Gastrocnemius medialis (tissue), 4 donors: ENCODE data around the gene NRG2. TPM values are rescaled to one million over a fixed set of nuclear protein-coding genes. Genes with fewer than 3 reads are reported as not detected.

ENCODE experiments used
- ATAC-seq, 2 donors: fragments of 150-250 bp; one replicate each; pipeline ENCODE4 v1.9.1; 2016
- DNase-seq, 2 donors: peaks; one replicate each; pipeline ENCODE4 v3.0.0-alpha.2; 2019
- H3K27ac ChIP-seq, 4 donors: fragments of 200-600 bp; sonication (generic); 1 replicate in 1 of 4; 2 replicates in 3 of 4; pipeline ENCODE4 v1.5.1; 2016 to 2018; ENCODE audit warnings: mild to moderate bottlenecking in 2 of 4, moderate library complexity in 1 of 4
- H3K27me3 ChIP-seq, 3 donors: fragments of 200-600 bp; sonication (generic) in 2 of 3; 1 replicate in 1 of 3; 2 replicates in 2 of 3; pipeline versions ENCODE4 v1.5.1 to v1.6.0; 2016 to 2019; ENCODE audit warnings: mild to moderate bottlenecking in 1 of 3, moderate library complexity in 1 of 3
- H3K36me3 ChIP-seq, 2 donors: fragments of 200-600 bp; sonication (generic) in 1 of 2; one replicate each; pipeline ENCODE4 v1.5.1; 2017 to 2018
- H3K4me1 ChIP-seq, 2 donors: fragments of 200-600 bp; sonication (generic) in 1 of 2; one replicate each; pipeline ENCODE4 v1.5.1; 2016 to 2017; ENCODE audit warnings: mild to moderate bottlenecking in 2 of 2
- H3K4me3 ChIP-seq, 4 donors: fragments of 200-600 bp; sonication (generic) in 3 of 4; 1 replicate in 1 of 4; 2 replicates in 3 of 4; pipeline ENCODE4 v1.5.1; 2016 to 2019; ENCODE audit warnings: mild to moderate bottlenecking in 2 of 4
- H3K9me3 ChIP-seq, 3 donors: fragments of 200-600 bp; sonication (generic) in 2 of 3; 1 replicate in 1 of 3; 2 replicates in 2 of 3; pipeline ENCODE4 v1.5.1; 2016 to 2019
- CTCF ChIP-seq, 5 experiments: fragments of 450-650 bp in 3 of 5; fragments of 200-600 bp in 2 of 5; sonication (generic) in 2 of 5; IDR thresholded peaks in 4 of 5; conservative IDR thresholded peaks in 1 of 5; 1 replicate in 4 of 5; 2 replicates in 1 of 5; pipeline ENCODE4 v1.5.1; 2016 to 2019; ENCODE audit warnings: antibody characterized with exemption in 5 of 5, mild to moderate bottlenecking in 3 of 5, moderate library complexity in 3 of 5
- POLR2A ChIP-seq, 2 donors: fragments of 450-650 bp; IDR thresholded peaks; one replicate each; pipeline ENCODE4 v1.6.1; 2017; ENCODE audit warnings: antibody characterized with exemption in 2 of 2, mild to moderate bottlenecking in 2 of 2, moderate library complexity in 2 of 2
- in situ Hi-C, 4 donors: fragments of 200-750 bp; cut with MboI; loops; one replicate each; pipeline versions ENCODE4 v1.15.0 to v1.8.0; 2017; ENCODE audit warnings: low sequenced_read_pairs in 4 of 4
- intact Hi-C: fragments of 100-400 bp; cut with DNase I; formaldehyde crosslinking; loops from one replicate; pipeline ENCODE4 v1.15.1; 2023; ENCODE audit warnings: low total_unique reads
- total RNA-seq, 4 donors: library from RNA; depleted of rRNA; stranded (reverse); fragments of >200 nt; gene quantifications; one replicate each; pipeline versions ENCODE4 v1.1.0 to v1.2.3, GENCODE V29; 2016

Gene NRG2
- total RNA-seq, 4 donors from 2014 or later = 10.3 to 28.8 (median 20.0) TPM

DNA sequence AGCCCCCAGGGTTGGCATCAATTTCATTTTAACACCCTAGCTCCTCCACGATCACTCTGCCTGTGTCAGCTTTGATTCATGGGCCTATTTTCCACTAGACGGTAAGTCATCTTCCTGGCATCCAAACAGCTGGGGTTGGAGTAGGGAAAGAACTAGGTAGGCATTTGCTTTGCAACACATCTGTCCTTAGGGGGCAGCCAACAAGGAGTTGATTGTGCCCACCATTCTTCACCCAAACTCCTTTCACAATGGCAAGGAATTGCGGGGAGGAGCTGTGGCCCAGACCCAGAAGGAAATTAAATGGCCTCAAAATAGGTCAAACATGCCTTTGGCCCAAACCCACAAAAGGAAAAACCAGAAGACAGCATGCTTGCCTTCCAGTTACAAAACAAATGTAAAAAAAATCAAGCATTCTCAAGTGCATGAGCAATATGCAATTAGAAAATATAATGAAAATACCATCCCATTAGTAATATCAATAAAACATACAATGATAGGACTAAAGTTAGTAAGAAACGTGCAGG is 71.8 kb downstream of the NRG2 start:
- TF ChIP-seq POLR2A (IDR thresholded peaks at IDR 0.05) = no peak
- no peak for TF ChIP-seq CTCF (IDR thresholded peaks at IDR 0.05 in 4 of 5, conservative IDR thresholded peaks at IDR 0.05 in 1 of 5)
- Histone ChIP-seq H3K9me3 (no peaks in the 10 kb centered on the region), H3K27me3 (no peaks in the 10 kb centered on the region), H3K36me3 (no peaks in the 10 kb centered on the region), H3K4me3 (no peak overlapping the region), H3K27ac (peak overlapping the region in 1 of 4 donors; percentile 83), H3K4me1 (peaks cover 37 to 57% of the 10 kb centered on the region in 2 donors)
- ATAC-seq = no peak
- in situ Hi-C loops = loop anchor here in 2 of 4 donors (5.0 to 25.0 kb wide), 2 partner anchors 109 to 184 kb away; no protein-coding TSS in a partner anchor
- no peak for DNase-seq
- intact Hi-C loops = loop anchor here (5.0 kb wide), 1 partner anchor 181 kb away; no protein-coding TSS in a partner anchor

DNA sequence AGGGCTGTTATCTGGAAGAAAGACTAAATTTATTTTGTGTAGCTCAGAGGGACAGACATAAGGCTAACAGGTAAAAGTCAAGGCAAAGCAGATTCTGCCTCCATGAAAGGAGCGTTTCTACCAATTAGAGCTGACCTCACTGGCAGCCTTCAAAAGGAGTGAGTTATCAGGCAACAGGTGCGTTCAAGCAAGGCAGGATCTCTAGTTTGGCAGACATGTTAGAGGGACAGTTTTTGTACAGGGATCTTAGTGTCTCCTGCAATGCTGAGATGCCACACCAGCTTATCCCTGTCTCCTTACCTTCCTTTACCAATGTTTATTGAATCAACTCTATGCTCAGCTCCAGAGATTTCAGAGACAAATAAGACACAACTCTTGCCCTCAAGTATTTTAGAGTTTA is 73.8 kb downstream of the NRG2 start:
- Histone ChIP-seq H3K27ac (peak overlapping the region; percentile 79 to 88 (median 82)), H3K36me3 (no peaks in the 10 kb centered on the region), H3K9me3 (no peaks in the 10 kb centered on the region), H3K4me3 (peak overlapping the region in 1 of 4 donors; percentile 17), H3K4me1 (peaks cover 36 to 61% of the 10 kb centered on the region in 2 donors), H3K27me3 (no peaks in the 10 kb centered on the region)
- peak; percentile 37 to 66 for DNase-seq
- TF ChIP-seq POLR2A (IDR thresholded peaks at IDR 0.05) (no peak), CTCF (IDR thresholded peaks at IDR 0.05 in 4 of 5, conservative IDR thresholded peaks at IDR 0.05 in 1 of 5) (no peak)
- intact Hi-C loops (loop anchor here (1.0 to 5.0 kb wide), 5 partner anchors 18 to 107 kb away; no protein-coding TSS in a partner anchor), in situ Hi-C loops (loop anchor here in 3 of 4 donors (5.0 to 25.0 kb wide), 4 partner anchors 107 to 182 kb away; partner anchors contain the start of gene PSD2 (in 1 of the 3))
- peak; percentile 84 to 85 for ATAC-seq

- peak overlapping the region in 1 of 4 donors; percentile 17 for H3K4me3 ChIP-seq
- H3K4me1 ChIP-seq = peaks cover 36 to 61% of the 10 kb centered on the region in 2 donors
- peak; percentile 83 to 87 for ATAC-seq
- peak overlapping the region; percentile 79 to 88 (median 82) for H3K27ac ChIP-seq
- H3K36me3 ChIP-seq = no peaks in the 10 kb centered on the region
- in situ Hi-C loops = loop anchor here in 3 of 4 donors (5.0 to 25.0 kb wide), 4 partner anchors 106 to 181 kb away; partner anchors contain the start of gene PSD2 (in 1 of the 3)
- intact Hi-C loops = loop anchor here (1.0 to 5.0 kb wide), 6 partner anchors 17 to 181 kb away; no protein-coding TSS in a partner anchor
- H3K9me3 ChIP-seq = no peaks in the 10 kb centered on the region
- TF ChIP-seq CTCF (IDR thresholded peaks at IDR 0.05 in 4 of 5, conservative IDR thresholded peaks at IDR 0.05 in 1 of 5) (peak; percentile 99 to 100 (median 100)), POLR2A (IDR thresholded peaks at IDR 0.05) (no peak)
- no peaks in the 10 kb centered on the region for H3K27me3 ChIP-seq
- DNase-seq = peak; percentile 86 to 91
These were observed 74.4 kb downstream of the NRG2 start for GRCh38 chr5:139968547-139969261.

GRCh38 chr5:139967353-139967752 is 75.7 kb downstream of the NRG2 start:
- Histone ChIP-seq H3K4me3 (no peak overlapping the region), H3K27me3 (no peaks in the 10 kb centered on the region), H3K27ac (peak overlapping the region in 1 of 4 donors; percentile 83), H3K36me3 (no peaks in the 10 kb centered on the region), H3K9me3 (no peaks in the 10 kb centered on the region), H3K4me1 (peaks cover 39 to 61% of the 10 kb centered on the region in 2 donors)
- TF ChIP-seq CTCF (IDR thresholded peaks at IDR 0.05 in 4 of 5, conservative IDR thresholded peaks at IDR 0.05 in 1 of 5) (no peak), POLR2A (IDR thresholded peaks at IDR 0.05) (no peak)
- DNase-seq (no peak), ATAC-seq (no peak)
- in situ Hi-C loops (loop anchor here in 3 of 4 donors (5.0 to 25.0 kb wide), 4 partner anchors 105 to 180 kb away; partner anchors contain the start of gene PSD2 (in 1 of the 3)), intact Hi-C loops (loop anchor here (5.0 kb wide), 2 partner anchors 85 to 105 kb away; no protein-coding TSS in a partner anchor)
